Thyroid gland (tissue), 4 donors: ENCODE results near the gene SUPT20H.

ENCODE experiments used
- POLR2A ChIP-seq, 2 donors: fragments of 450-650 bp; IDR thresholded peaks; one replicate each; pipeline ENCODE4 v1.6.1; 2017; ENCODE audit warnings: antibody characterized with exemption in 2 of 2, mild to moderate bottlenecking in 2 of 2, moderate library complexity in 1 of 2
- TF ChIP-seq, protein P1 (sequence below), 6 experiments: fragments of 200-600 bp in 3 of 6; fragments of 450-650 bp in 3 of 6; sonication (generic) in 3 of 6; IDR thresholded peaks; one replicate each; pipeline ENCODE4 v1.5.1; 2016 to 2019; ENCODE audit warnings: antibody characterized with exemption in 6 of 6, mild to moderate bottlenecking in 2 of 6, inconsistent platforms in 1 of 6, moderate library complexity in 1 of 6

GRCh38 chr13:37101201-37101600 is 41.7 kb upstream of the SUPT20H start:
- no peak for TF ChIP-seq POLR2A (IDR thresholded peaks at IDR 0.05)
- TF ChIP-seq, protein P1, sequence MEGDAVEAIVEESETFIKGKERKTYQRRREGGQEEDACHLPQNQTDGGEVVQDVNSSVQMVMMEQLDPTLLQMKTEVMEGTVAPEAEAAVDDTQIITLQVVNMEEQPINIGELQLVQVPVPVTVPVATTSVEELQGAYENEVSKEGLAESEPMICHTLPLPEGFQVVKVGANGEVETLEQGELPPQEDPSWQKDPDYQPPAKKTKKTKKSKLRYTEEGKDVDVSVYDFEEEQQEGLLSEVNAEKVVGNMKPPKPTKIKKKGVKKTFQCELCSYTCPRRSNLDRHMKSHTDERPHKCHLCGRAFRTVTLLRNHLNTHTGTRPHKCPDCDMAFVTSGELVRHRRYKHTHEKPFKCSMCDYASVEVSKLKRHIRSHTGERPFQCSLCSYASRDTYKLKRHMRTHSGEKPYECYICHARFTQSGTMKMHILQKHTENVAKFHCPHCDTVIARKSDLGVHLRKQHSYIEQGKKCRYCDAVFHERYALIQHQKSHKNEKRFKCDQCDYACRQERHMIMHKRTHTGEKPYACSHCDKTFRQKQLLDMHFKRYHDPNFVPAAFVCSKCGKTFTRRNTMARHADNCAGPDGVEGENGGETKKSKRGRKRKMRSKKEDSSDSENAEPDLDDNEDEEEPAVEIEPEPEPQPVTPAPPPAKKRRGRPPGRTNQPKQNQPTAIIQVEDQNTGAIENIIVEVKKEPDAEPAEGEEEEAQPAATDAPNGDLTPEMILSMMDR (IDR thresholded peaks at IDR 0.05) = no peak
